ENCODE measurements around the gene NOTCH3.

NOTCH3 gene

DNA sequence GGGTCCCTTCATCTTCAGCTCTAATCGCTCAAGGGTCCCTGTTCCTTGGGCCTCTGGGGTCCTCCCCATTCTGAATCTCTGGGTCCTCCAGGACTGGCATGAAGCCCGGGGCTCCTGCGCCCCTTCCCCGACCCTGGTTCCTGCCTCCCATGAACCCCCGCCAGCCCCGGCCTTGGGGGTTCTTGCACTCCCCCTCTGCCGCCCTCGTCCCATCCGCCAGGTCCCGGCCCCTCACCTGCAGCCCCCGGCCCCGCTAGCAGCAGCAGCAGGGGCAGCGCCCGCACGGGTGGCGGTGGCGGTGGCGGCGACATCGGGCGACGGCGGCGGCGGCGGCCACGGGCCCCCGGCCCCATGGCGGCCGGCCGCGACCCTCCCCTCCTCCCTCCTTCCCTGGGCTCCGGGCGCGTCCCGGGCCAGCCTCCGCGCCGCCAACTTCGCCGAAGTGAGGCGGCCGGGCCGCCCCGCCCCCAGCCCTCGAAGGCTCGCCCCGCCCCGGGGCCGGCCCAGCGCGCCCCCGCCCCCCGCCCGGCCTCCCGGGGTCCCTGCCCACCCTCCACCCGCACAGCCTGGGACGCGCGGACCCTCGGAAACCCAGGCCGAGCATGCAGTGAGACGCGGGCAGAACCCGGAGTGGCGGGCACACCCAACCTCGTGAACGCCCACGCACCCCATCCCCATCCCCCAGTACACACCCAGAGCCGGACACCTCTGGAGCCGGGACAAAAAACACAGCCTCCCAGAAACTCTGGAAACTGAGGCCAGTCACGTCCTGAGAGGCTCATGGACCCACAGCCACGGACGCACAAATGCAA is at the start of gene NOTCH3:
Gene NOTCH3, minus strand, starts transcription at position 443 of the 812 bp plus-strand sequence. Its CDS starts 90 bp downstream, at position 353.
- no peak for DNase-seq

DNA sequence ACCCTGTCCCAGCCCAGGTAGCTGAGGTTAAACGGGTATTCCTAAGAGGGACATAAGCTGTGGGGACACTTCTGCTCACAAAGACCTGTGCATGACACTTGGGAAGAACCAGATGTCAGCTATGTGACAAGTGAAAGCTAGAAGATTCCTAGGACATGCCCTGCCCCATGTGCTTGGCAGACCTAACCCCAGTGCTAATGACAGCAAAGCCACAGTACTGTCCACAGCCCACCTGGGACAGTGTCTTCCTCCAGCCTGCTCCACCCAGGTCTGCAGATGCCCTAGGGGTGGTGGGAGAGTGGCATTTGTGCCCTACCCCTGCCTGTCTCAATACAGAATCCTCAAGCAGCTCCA is 49.8 kb upstream of the NOTCH3 start:
- DNase-seq: no peak

DNA sequence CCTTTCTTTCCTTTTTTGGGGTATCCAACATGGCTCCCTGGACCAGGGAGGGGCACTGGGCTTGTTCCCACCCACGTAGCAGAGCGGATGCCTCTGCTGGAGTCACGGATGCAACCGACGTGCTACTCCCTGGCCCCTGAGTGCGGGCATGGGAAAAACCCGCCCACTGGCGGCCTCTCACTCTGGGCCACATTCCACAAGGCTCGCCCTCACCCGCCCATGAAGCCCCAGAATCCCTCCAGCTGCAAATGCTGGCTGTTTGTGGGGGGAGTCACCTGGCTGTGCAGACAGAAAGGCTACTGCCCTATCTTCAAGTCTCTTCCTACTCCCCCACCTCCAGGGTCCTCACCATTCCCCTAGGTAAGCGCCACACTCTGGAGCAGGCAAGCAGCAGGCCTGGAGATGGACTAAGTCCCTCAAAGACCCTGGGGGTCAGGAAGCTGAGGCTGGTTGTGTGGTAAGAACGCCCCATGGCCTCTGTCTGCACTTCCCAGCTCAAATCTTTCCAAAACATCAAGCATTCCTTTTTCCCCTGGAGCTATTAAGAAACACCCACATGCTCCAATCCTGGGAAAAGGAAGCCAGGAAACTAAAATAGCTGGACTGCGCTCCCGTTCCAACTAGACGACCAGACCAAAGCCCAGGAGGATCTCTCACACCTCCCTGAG is 49.3 kb upstream of the NOTCH3 start:
- DNase-seq: no peak

DNA sequence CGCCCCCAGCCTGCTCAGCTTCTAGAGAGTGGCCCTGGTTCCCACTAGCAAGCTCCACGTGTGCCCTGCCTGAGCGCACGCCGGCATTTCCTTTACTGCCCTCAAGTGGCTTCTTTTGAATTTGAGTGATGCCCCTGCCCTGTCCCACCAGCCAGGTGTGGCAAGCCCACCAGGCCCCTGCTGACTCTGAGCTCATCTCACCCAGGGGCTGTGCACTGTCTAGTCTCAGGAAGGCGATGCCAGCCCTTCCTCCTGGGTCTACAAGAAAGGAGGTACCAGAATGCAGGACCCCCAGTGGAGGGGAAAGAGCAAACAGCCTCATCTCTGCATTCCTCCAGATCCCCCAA is 48.7 kb upstream of the NOTCH3 start:
- no peak for DNase-seq

DNA sequence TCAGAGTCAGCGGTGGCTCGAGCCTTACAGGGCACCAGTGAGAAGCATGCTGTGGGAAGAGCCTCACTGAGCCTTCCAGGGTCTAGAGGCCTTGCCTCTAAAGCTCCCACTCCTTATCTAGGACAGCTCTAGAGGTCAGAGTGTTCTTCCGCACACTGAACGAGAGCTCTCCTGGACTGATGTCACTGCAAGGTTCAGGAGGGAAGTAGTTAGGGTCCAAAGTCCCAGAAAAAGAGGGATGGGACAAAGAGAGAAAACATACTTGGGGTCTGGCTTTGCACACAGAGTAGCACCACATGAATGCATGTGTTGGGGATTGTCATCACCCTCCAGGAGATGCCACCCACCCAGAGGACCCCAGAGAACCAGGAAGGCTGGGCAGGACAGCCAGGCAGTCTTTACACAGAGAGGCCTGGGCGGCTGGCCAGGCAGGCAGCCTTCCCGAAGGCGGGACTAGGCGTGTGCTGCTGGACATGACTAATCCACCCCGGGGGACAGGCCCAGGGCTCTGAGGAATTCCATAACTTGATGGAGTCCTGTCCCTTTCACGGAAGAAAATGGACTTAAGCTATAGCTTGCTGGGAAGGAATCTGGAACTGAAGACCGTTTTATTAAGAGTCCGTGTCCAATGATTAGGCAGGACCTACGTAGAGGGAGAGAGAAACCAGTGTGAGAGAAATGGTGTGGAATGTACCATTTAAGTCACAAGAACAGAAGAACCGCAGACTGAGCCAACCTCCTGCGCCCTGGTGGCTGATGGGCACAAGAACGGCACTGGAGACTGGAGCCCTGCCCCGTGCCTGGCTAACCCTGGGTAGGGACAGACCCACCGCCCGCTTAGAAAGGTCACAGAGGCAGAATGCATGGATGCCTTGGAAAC is 48.1 kb upstream of the NOTCH3 start:
- DNase-seq: no peak

DNA sequence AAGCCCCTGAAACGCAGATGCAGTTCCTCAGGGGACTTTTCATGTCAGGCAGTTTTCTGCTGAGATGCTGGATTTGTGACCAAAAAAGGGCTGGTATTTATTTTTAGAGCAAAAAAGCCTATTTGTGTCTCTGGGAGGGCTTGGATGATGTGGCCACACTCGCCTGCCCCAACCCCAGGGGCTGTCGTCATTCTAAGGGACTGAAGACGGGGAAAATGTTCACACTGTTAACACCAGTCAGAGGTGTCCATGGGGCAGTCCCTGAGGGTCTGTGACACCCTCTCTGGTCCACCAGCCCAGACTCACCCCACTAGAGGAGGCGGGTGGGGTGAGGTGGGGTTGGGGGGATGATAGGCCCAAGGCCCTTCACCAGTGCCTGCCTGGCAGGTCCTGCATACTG is 47.3 kb upstream of the NOTCH3 start:
- no peak for DNase-seq

DNA sequence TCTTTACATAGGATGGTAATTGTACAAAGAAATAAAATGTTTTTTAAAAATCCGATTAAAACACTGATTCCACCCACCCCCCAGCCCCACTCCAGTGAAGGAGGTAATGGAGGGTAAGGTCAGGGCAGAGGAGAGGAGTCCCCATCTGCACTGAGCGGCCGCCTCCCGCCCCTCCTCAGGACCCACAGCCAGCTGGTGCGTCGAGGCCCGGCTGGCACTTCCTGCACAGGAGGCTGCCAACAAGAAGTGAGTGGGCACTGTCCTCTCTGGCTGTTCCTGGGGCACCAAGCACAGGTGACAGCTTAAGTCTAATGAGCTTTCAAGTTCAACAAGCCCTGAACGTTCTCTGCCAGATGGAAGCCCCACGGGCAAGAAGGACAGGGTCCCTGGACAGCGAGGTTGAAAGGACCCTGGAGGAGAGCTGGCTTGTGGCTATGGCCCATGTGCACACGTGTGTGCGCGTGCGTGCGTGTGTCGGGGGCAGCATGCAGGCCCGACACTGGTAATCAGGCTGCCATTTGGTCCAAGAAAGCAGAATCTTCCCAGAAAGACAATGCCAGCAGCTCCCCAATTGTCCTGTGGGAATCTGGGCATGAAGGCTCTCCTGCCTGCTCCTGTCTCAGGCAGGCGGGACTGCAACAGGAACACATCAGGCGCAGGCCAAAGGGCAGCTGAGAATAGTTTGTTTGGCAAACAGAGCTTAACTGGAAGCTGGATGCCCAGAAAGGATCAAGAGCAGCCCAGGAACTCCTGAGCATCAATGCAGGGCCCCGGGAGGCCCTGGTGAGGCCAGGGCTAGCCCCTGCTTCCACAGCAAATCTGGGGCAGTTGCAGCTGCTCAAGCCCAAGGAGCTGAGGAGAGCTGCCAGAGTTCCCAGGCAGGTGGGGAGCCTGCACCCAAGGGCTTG is 46.6 kb upstream of the NOTCH3 start:
- DNase-seq: no peak

DNA sequence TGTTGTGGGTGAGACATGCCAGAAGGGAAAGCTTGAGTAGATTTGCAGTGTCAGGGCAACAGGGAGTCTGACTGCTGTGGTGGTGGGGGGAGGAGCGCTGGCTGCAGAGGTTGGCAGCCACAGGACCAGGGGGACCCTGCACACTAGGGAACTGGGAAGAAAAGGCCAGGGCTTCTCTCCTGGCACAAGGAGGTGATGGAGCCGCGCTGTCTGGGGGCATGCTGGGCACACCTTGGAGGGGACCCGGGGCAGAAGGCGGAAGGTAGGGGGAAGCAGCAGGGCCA is 45.3 kb upstream of the NOTCH3 start:
- no peak for DNase-seq

DNA sequence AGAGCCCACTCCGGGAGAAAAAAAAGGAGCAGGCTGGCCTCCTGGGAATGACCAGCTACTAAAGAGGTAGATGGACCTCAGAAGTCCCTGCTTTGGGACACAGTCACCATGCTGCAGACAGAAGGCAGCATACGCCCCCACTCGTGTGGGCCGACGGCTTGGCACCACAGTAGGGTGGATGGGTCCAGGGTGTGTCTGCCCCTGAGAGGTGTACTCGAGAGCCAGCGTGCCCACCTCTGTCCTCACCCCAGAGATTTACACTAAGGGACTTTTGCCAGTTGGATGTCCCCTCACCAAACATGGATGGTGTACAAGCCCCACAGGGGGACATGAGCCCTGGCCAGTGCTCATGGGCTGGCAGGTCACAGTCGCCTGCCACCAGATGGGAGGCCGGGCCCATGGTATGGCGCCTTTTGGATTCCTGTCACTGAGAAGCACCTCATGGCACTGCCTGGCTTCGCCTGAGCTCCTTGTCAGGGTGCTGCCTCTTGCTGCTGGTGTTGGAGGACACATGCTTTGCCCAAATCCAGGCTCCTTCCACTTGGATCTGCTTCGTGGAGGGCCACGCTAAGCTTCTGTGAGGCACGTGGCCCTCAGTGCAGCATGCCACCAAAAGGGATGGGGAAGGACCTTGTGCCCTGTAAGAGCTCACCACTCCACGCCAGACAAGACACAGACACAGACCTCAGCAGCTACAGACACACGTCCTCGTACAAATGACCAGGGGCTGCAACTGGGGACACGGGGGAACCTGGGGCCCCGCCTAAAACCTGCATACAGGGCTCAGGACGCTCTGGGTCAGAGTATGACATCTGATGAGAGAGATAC is 44.8 kb upstream of the NOTCH3 start:
- DNase-seq: no peak

DNA sequence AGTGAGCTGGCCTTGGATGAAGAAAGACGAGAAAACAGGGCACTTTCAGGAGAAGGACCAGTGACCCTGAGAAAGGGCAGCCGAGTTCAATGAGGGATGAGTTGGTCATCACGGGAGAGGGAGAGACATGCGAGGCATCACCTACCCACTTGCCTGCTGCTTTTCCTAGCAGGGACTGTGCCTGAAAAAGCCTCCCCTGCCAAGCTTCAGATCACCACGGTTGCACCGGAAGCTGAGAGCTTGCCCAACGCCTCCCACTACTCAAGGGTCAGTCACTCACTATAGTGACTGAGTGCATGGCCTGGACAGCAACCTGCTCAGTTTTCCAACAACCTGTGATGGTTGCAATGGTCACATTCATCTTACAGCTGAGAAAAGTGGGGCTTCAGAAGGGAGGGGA is 44.0 kb upstream of the NOTCH3 start:
- no peak for DNase-seq

DNA sequence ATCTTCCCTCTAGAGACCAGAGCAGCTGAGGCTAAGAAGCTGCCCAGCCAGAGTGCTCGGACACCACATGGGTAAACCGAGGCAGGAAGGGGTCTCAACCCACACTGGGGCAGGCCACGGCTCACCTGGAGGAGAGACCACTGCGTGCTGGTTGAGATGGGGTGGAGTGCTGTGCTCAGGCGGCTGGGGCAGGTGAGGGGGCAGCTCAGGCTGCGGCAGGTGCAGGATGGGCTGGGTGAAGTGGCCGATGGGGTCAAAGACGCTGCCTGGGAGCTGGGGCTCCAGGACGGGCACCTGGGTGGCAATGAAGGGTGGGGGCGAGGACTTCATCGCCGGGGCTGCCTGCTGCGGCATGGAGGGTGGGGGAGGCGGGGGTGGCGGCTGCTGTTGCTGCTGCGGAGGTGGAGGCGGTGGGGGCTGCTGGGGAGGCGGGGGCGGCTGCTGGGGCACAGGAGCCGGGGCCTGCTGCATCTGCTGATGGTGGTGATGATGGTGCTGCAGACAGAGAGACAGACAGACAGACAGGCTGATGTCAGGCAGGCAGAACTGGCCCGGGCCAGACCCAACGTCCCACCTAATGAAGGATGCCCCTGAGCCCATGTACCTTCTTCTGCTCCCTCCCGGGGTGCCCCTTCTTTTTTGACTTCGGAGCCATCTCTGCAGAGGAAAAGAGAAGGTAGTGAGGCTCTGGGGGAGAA is 43.5 kb upstream of the NOTCH3 start:
- DNase-seq: no peak

DNA sequence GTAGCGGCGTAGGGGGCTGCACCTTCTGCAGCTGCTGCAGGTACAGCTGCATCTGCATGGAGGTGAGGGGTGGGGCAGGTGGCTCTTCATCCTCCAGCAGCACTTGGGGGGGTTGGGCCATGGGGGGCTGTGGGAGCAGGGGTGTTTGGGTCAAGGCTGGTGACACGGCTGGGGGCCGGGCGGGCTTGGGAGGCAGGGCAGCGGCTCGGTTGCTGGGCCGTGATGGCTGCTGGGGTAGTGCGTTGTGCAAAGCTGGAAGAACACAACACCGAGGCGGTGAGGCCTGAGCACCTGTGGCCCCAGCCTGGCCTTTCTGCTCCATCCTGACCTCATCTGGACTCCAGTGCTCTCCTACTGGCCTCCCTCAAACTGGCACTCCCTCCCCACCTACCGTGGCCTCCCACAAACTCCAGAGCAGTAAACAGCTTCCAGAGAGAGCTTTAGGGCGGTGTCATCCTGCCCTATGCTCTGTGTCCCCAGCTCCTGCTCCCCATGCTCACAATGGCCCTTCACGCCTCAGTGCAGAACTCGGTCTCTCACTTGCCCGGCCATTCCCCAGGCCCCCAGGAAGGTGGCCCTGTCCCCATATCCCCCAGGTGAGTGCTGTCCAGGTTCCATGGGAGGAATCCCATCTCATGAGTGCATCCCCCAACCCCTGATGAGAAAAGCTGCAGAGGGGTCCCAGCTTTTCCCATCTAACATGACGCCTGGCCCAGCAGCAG is 42.6 kb upstream of the NOTCH3 start:
- DNase-seq: no peak

DNA sequence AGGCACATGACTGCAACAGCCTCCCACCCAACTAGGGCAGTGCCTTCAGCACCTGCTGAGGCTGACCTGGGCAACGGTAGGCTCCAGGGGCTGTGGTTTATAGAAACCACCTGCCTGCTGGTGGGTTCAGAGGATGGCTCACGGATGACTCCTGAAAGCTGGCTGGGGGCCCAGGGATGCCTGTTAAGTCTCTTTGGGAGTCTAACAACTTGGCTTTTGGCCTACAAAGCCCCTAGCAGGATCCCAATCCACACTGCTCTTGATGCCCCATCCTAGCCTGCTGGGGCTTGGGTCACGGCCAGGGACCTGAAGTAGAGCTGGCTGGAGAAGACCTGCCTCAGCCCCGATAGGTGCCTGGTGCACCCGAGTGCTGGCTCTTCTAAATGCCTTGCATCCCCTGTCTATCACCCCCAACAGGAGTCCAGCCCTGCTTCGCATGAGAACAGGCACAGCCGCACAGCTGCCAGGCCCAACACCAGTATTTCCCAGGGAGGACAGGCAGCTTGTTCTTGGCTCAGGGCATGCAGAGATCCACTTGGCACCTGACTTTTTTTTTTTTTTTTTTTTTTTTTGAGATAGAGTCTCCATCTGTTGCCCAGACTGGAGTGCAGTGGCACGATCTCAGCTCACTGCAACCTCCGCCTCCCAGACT is 40.6 kb upstream of the NOTCH3 start:
- no peak for DNase-seq

DNA sequence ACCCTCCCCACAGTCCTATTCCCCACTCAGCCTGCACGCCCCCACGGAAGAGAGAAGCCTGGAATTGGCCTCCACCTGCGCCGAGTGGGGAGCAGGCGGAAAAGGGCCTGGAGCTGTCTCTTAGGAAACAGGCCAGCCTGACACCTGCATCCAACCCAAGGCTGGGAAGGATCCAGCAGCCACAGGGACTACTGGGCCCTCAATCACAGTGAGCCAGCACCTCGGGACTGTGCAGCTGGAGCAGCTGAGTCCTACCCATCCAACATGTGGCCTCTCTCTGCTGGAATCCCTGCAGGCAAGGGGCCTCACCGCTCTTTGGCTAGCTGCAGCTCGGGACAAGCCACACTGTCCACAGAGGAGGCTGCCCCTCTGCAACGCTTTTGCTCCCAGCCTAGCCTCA is 39.7 kb upstream of the NOTCH3 start:
- no peak for DNase-seq

DNA sequence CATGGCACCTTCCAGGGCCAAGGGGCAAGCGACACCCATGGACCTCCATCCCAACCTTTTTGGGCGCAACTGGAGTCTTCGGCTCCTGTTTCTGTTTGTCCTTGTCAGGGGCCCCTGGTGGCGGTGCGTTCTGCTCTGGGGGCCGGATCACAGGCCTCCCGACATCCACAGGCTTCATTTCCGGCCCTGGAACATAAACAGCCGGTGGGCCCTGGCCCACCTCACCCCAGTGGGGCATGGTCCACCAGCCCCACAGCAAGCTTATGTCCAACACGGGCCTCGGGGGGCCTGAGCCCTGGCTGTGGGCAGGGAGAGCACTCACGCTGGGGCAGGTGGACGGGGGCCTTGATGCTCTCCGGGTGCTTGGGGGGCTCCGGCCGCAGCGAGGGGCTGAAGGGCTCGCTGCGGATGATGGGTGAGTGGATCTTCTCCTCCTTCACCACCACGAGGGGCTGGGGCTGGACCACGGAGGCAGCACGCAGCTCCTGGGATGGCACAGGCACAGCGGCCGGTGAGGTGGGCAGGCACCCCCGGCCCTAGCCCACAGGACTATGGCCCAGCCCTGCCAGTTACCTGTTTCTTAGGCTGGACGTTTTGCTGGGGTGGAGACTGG is 38.6 kb upstream of the NOTCH3 start:
- no peak for DNase-seq

DNA sequence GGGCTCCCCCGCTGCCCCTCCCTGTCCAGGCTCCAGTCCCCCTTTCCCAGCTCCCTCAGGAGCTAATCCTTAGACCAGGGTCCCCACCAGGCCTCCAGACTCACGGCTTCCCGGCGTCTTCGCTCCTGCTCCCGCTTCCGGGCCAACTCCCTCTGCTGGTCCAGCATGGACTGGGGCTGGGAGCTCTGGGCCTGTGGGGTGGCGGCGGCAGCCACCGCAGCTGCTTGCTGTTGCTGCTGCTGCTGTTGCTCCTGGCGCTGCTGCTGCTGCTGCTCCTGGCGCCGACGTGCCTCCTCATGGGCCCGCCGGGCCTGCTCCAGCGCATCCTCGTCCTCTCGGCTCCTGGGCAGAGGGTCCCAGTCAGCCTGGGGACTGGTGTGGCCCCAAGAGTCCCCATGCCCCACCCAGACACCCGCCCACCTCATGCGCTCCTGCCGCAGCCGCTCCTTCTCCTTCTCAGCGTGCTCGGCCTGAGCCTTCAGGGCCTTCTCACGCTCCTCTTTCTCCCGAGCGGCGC is 37.9 kb upstream of the NOTCH3 start:
- no peak for DNase-seq

DNA sequence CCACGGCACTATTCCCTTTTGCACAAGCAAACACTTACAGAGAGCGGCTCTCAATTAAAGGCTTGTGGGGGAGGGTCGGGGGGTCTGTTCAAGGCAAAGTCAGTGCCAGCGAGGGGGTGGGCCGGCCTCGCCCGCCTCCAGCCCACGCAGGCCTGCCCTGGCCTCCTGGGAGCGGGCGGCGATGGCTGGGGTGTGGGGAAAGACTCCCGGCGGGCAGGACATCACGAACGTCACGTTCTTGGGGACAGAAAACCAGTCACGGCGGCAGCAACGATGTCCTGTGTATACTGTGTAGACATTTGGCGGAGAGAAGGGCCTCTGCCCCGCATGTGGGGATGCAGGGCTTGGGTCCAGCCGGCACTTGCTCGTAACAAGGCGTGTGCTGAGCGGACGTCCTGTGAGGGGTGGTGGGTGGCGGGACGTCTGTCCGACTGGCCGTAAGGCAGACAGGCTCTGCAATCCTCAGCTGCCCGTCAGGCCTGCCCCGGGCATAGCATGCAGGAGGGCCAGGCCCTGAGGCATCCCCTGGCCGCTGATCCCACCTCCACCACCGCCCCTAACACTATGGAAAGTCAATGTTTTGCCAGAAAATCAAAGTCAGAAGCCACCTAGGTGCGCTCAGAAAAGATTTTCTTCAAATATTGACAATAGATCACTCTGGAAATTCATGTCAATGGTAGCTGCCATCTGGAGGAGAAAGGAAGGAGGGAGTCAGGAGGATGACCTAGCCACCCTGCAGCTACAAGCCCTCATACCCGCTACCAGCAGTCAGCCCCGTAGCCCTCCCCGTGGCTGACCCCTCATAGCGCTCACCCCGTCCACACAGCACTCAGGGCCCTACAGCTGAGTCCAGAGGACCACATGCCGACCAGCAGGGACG is 37.2 kb upstream of the NOTCH3 start:
- no peak for DNase-seq

DNA sequence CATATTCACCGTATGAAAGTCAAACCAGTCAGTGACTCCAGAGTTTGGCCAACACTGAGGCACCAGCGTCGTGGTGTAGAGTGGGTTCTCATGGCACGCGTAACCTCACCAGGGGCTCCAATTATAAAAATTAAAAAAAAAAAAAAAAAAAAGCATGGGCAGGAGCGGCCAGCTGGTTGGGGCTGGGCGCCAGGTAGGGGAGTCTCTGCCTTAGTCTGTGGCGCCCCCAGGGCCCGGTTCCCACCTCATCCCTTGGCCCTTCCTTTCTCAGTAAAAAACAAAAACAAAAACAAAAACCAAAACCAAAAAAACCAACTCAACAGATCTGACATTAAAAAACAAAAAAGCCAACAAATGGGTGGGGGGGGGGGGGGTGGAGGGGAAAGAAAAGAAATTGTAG is 36.1 kb upstream of the NOTCH3 start:
- no peak for DNase-seq

Measured in RPMI8226 (cell line).